Measurements from ENCODE around the gene CARMIL3. TPM values are rescaled to one million over a fixed set of nuclear protein-coding genes. Genes with fewer than 3 reads are reported as not detected.

Gene CARMIL3
- total and polyA plus RNA-seq, 4 experiments from 2014 or later: 0.15 to 0.22 TPM; not detected in 2

DNA sequence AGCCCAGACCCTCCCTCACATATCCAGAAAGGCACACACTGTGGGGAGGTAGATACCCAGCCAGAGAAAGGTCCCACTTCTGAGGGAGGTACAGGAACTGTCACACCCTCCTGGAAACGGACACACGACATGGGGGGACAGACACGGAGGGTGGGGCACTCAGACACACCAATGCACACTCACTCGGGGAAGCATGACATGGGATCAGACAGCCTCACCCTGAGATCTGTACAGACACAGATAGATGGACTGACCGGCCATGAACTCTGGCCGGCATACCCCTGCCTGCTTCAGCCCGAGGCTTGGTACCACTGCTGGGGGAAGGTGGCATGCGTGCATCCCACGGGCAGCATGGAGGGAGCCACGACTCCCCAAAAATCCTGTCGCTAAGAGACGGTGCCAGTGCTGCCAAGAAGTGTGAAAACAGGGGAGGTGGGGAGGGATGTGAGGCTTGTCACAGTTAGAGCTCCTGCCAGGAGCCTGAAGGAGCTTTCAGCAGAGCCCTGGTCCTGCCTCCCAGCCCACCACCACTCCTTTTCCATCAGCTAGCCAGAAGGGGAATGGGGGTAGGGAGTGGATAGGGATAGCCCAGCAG, 20.1 kb downstream of the CARMIL3 start:
- H3K27me3 ChIP-seq (ENCODE audit: insufficient read depth, low read length): no peaks in the 10 kb centered on the region
- Mint-ChIP-seq H3K9me3 (no peaks in the 10 kb centered on the region), H3K4me3 (no peak overlapping the region), H3K4me1 (peaks cover 0 to 2% (median 0%) of the 10 kb centered on the region in 4 donors), H3K27me3 (peaks cover 7 to 14% of the 10 kb centered on the region in 2 donors), H3K27ac (no peak overlapping the region), H3K36me3 (no peaks in the 10 kb centered on the region)
- H3K4me1 ChIP-seq (ENCODE audit: insufficient read depth, low read length): no peaks in the 10 kb centered on the region
- no peak overlapping the region for H3K27ac ChIP-seq (ENCODE audit: low read depth, low read length)
- H3K4me3 ChIP-seq (ENCODE audit: low read length in 2 of 2): no peak overlapping the region
- no peak for DNase-seq
- ChIA-PET CTCF (ENCODE audit: partially characterized antibody) (interaction anchor here (12.1 kb wide), 1 partner anchor 22 kb away, joined by 168 read pairs; the partner anchor contains the start of gene PCK2), POLR2A (ENCODE audit: partially characterized antibody) (interaction anchor here (1.6 kb wide), 1 partner anchor 9 kb away, joined by 6 read pairs; no protein-coding TSS in a partner anchor)
- intact Hi-C loops (cut with micrococcal nuclease): no loop called here
- H3K36me3 ChIP-seq (ENCODE audit: insufficient read depth, low read length): no peaks in the 10 kb centered on the region
- no peaks in the 10 kb centered on the region for H3K9me3 ChIP-seq (ENCODE audit: control insufficient read depth in 1 of 2, low read length in 2 of 2)

DNA sequence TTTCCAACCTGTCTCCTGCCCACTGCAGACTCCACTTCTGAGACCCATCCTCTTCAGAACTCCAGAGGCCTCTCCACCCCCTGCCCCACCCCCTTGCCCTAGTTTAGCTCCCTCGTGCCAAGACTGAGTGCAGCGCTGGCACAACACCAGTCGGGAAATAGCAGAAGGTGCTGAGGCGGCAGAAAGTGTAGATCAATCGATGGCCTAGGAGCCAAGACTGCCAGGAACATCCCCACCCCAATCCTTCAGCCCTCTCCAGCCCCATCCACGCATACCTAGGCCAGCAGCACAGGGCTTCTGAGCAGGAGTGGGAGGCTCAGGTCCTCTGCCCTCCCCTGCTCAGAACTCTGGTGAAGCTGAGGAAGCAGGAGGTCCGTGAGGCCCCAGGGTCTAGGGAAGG, 20.6 kb downstream of the CARMIL3 start:
- Histone ChIP-seq H3K4me3 (ENCODE audit: low read length in 2 of 2) (no peak overlapping the region), H3K27me3 (ENCODE audit: insufficient read depth, low read length) (no peaks in the 10 kb centered on the region), H3K9me3 (ENCODE audit: control insufficient read depth in 1 of 2, low read length in 2 of 2) (no peaks in the 10 kb centered on the region), H3K27ac (ENCODE audit: low read depth, low read length) (no peak overlapping the region), H3K36me3 (ENCODE audit: insufficient read depth, low read length) (no peaks in the 10 kb centered on the region), H3K4me1 (ENCODE audit: insufficient read depth, low read length) (no peaks in the 10 kb centered on the region)
- ChIA-PET POLR2A (ENCODE audit: partially characterized antibody) (interaction anchor here (0.7 kb wide), 1 partner anchor 9 kb away, joined by 3 read pairs; no protein-coding TSS in a partner anchor), CTCF (ENCODE audit: partially characterized antibody) (interaction anchor here (12.1 kb wide), 1 partner anchor 21 kb away, joined by 168 read pairs; the partner anchor contains the start of gene PCK2)
- Mint-ChIP-seq H3K9me3 (no peaks in the 10 kb centered on the region), H3K4me1 (peaks cover 0 to 2% (median 0%) of the 10 kb centered on the region in 4 donors), H3K27ac (no peak overlapping the region), H3K36me3 (no peaks in the 10 kb centered on the region), H3K27me3 (peaks cover 7 to 14% of the 10 kb centered on the region in 2 donors), H3K4me3 (no peak overlapping the region)
- DNase-seq: no peak
- intact Hi-C loops (cut with micrococcal nuclease): no loop called here

DNA sequence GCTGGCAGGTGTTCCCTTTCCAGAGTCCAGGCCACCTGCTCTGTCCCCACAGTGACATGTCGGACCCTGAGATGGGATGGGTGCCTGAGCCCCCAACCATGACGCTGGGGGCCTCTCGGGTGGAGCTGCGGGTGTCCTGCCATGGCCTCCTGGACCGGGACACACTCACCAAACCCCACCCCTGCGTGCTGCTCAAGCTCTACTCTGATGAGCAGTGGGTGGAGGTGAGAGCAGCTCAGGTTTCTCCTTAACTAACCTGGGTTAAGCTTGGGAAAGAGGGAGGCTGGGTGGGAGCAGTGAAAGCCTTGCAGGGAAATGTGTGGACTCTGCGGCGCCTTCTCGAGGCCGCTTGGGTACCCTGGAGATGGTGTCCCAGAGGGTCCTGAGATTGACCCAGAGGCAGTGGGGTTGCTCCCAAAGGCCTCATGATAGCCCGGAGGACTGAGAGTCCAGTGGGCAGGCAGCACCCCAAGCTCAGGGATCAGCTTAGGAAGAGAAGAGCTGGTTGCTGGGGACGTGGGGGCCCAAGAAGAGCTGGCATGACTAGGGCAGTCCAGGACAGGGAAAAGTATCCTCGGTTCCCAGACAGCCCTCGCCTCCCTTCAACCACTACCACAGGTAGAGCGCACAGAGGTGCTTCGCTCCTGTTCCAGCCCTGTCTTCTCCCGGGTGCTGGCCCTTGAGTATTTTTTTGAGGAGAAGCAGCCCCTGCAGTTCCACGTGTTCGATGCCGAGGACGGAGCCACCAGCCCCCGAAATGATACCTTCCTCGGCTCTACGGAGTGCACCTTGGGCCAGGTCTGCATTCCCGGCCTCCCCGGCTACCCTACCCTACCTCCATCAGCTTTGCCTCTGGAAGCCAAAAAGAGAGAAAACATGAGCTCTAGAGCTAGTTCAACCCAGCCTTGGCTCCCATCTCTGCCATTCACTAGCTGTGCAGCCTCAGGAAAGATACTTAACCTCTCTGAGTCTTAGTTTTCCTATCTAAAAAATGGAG, 21.4 kb downstream of the CARMIL3 start:
- CTCF ChIA-PET (ENCODE audit: partially characterized antibody): interaction anchor here (12.1 kb wide), 1 partner anchor 20 kb away, joined by 168 read pairs; the partner anchor contains the start of gene PCK2
- POLR2A ChIA-PET (ENCODE audit: partially characterized antibody): interaction anchor here (0.7 kb wide), 1 partner anchor 8 kb away, joined by 3 read pairs; no protein-coding TSS in a partner anchor
- no peak overlapping the region for H3K27ac Mint-ChIP-seq

DNA sequence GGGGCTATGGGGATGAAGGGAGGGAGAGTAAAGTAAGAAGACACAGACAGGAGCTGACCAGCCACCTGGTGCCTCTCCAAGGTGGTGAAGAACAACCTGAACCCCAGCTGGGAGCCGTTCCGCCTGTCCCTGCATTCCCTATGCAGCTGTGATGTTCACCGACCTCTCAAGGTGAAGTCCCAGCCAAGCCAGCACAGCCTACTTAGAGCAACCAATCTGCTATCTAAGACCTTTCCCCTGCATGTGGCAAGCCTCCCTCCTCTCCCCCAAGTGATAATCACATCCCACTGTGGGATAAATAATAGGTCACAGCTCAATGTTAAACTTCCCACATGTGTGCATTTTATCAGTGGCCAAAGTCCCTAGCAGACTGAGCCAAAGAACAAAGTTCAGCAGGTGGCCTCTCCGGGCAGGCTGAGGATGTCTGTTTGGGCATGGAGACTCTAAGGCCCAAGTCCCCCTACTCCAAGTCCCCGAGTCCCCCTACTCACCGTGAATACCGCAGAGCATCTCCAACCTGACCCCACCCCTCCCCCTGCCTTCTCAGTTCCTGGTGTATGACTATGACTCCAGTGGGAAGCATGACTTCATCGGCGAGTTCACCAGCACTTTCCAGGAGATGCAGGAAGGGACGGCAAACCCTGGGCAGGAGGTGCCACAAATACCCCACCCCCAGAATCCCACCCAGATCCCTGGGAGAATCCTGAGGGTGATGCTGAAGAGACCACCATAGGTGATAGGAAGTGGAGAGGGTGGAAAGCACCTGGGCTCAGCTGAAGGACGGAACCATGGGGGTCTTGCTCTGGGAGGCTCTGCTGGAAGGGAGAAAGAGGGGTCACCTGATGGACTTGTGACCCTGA, 23.0 kb downstream of the CARMIL3 start:
- CTCF ChIA-PET (ENCODE audit: partially characterized antibody): interaction anchor here (0.7 to 12.1 kb wide), 3 partner anchors 19 to 87 kb away, joined by 3 to 168 read pairs (median 9); partner anchors contain the start of genes IRF9 and PCK2

More for the DNA sequence above, 21.4 kb downstream of the CARMIL3 start:
- no peak for DNase-seq
- no peaks in the 10 kb centered on the region for H3K4me1 ChIP-seq (ENCODE audit: insufficient read depth, low read length)
- no peak overlapping the region for H3K4me3 ChIP-seq (ENCODE audit: low read length in 2 of 2)
- H3K27me3 Mint-ChIP-seq: peaks cover 7 to 14% of the 10 kb centered on the region in 2 donors
- no peaks in the 10 kb centered on the region for H3K27me3 ChIP-seq (ENCODE audit: insufficient read depth, low read length)
- H3K27ac ChIP-seq (ENCODE audit: low read depth, low read length): no peak overlapping the region
- no peaks in the 10 kb centered on the region for H3K36me3 ChIP-seq (ENCODE audit: insufficient read depth, low read length)
- H3K9me3 Mint-ChIP-seq: no peaks in the 10 kb centered on the region
- intact Hi-C loops (cut with micrococcal nuclease): no loop called here
- H3K4me1 Mint-ChIP-seq: peaks cover 0 to 2% (median 0%) of the 10 kb centered on the region in 4 donors
- H3K36me3 Mint-ChIP-seq: no peaks in the 10 kb centered on the region
- H3K4me3 Mint-ChIP-seq: no peak overlapping the region
- H3K9me3 ChIP-seq (ENCODE audit: control insufficient read depth in 1 of 2, low read length in 2 of 2): no peaks in the 10 kb centered on the region

DNA sequence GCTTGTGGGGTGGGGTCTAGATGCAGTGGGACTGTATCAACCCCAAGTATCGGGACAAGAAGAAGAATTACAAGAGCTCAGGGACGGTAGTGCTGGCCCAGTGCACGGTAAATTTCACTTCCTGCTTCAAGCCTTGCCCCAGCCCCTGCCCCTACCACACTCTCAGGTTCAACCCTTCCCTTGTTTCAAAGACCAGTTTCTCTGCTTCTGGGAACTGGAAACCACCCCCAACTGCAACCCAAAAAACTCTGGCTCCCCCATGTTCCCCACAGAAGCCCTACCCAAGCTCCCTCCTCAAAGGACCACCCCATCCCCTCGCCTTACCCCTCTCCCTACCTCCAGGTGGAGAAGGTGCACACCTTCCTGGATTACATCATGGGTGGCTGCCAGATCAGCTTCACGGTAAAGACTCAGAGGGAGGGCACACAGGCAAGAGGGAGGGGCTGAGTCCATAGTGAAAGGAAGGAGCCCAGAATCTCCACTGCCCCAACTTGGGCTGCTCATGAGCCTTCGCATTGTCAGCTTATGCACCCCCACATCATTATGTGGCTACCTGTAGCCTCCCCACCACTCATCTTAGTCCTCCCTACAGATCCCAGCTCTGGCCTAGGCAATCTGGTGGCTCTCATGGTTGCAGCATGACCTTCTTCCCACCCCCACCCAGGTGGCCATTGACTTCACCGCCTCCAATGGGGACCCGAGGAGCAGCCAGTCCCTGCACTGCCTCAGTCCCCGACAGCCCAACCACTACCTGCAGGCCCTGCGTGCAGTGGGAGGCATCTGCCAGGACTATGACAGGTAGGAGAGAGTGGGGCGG, 23.9 kb downstream of the CARMIL3 start:
- POLR2A ChIA-PET (ENCODE audit: partially characterized antibody): interaction anchor here (0.9 to 1.5 kb wide), 2 partner anchors 38 to 71 kb away, joined by 3 to 4 read pairs; partner anchors contain the start of genes DCAF11, NRL and PSME2
- H3K36me3 Mint-ChIP-seq: no peaks in the 10 kb centered on the region

More for the DNA sequence above, 23.0 kb downstream of the CARMIL3 start:
- Mint-ChIP-seq H3K27ac (peak overlapping the region in 2 of 7 donors; percentile 42 to 43), H3K4me3 (no peak overlapping the region), H3K4me1 (peaks cover 0 to 5% (median 3%) of the 10 kb centered on the region in 4 donors), H3K9me3 (no peaks in the 10 kb centered on the region), H3K27me3 (peaks cover 5 to 11% of the 10 kb centered on the region in 2 donors), H3K36me3 (no peaks in the 10 kb centered on the region)
- POLR2A ChIA-PET (ENCODE audit: partially characterized antibody): interaction anchor here (0.9 kb wide), 1 partner anchor 39 kb away, joined by 4 read pairs; the partner anchor contains the start of genes DCAF11 and NRL
- Histone ChIP-seq H3K4me3 (ENCODE audit: low read length in 2 of 2) (no peak overlapping the region), H3K27ac (ENCODE audit: low read depth, low read length) (no peak overlapping the region), H3K4me1 (ENCODE audit: insufficient read depth, low read length) (no peaks in the 10 kb centered on the region), H3K36me3 (ENCODE audit: insufficient read depth, low read length) (no peaks in the 10 kb centered on the region), H3K27me3 (ENCODE audit: insufficient read depth, low read length) (no peaks in the 10 kb centered on the region), H3K9me3 (ENCODE audit: control insufficient read depth in 1 of 2, low read length in 2 of 2) (no peaks in the 10 kb centered on the region)
- intact Hi-C loops (cut with micrococcal nuclease): no loop called here
- no peak for DNase-seq

GRCh38 chr14:24076302-24076601, 24.4 kb downstream of the CARMIL3 start:
- Mint-ChIP-seq H3K27me3 (no peaks in the 10 kb centered on the region), H3K4me1 (peaks cover 6 to 16% (median 9%) of the 10 kb centered on the region in 4 donors), H3K4me3 (no peak overlapping the region), H3K36me3 (no peaks in the 10 kb centered on the region), H3K9me3 (no peaks in the 10 kb centered on the region), H3K27ac (peak overlapping the region in 1 of 7 donors; percentile 22)
- no peak overlapping the region for H3K4me3 ChIP-seq (ENCODE audit: low read length in 2 of 2)
- H3K36me3 ChIP-seq (ENCODE audit: insufficient read depth, low read length): no peaks in the 10 kb centered on the region
- DNase-seq: no peak
- CTCF ChIA-PET (ENCODE audit: partially characterized antibody): interaction anchor here (1.9 to 12.1 kb wide), 3 partner anchors 17 to 33 kb away, joined by 8 to 168 read pairs (median 8); partner anchors contain the start of gene PCK2
- H3K27me3 ChIP-seq (ENCODE audit: insufficient read depth, low read length): no peaks in the 10 kb centered on the region
- H3K27ac ChIP-seq (ENCODE audit: low read depth, low read length): no peak overlapping the region
- intact Hi-C loops (cut with micrococcal nuclease): no loop called here
- no peaks in the 10 kb centered on the region for H3K9me3 ChIP-seq (ENCODE audit: control insufficient read depth in 1 of 2, low read length in 2 of 2)
- H3K4me1 ChIP-seq (ENCODE audit: insufficient read depth, low read length): peaks cover 10% of the 10 kb centered on the region
- POLR2A ChIA-PET (ENCODE audit: partially characterized antibody): interaction anchor here (1.5 kb wide), 1 partner anchor 70 kb away, joined by 3 read pairs; the partner anchor contains the start of gene PSME2

More for the DNA sequence above, 23.9 kb downstream of the CARMIL3 start:
- Histone ChIP-seq H3K27ac (ENCODE audit: low read depth, low read length) (no peak overlapping the region), H3K9me3 (ENCODE audit: control insufficient read depth in 1 of 2, low read length in 2 of 2) (no peaks in the 10 kb centered on the region), H3K36me3 (ENCODE audit: insufficient read depth, low read length) (no peaks in the 10 kb centered on the region), H3K4me3 (ENCODE audit: low read length in 2 of 2) (no peak overlapping the region), H3K4me1 (ENCODE audit: insufficient read depth, low read length) (peaks cover 7% of the 10 kb centered on the region), H3K27me3 (ENCODE audit: insufficient read depth, low read length) (no peaks in the 10 kb centered on the region)
- H3K4me3 Mint-ChIP-seq: no peak overlapping the region
- H3K27me3 Mint-ChIP-seq: peaks cover 3 to 4% of the 10 kb centered on the region in 2 donors
- intact Hi-C loops (cut with micrococcal nuclease): no loop called here
- peaks cover 5 to 11% (median 6%) of the 10 kb centered on the region in 4 donors for H3K4me1 Mint-ChIP-seq
- no peaks in the 10 kb centered on the region for H3K9me3 Mint-ChIP-seq
- no peak for DNase-seq
- CTCF ChIA-PET (ENCODE audit: partially characterized antibody): interaction anchor here (0.7 to 12.1 kb wide), 4 partner anchors 17 to 86 kb away, joined by 3 to 168 read pairs (median 8); partner anchors contain the start of genes IRF9 and PCK2
- no peak overlapping the region for H3K27ac Mint-ChIP-seq
